Nephron progenitor cell (in vitro differentiated cells): ENCODE measurements around the gene TRAF3.

Experiments
- DNase-seq: peaks from one replicate; pipeline ENCODE4 v3.0.0; 2021
- H3K27ac Mint-ChIP-seq: 2 replicates; pipeline ENCODE4 v1.8.0; 2021; ENCODE audit warnings: mild to moderate bottlenecking, moderate library complexity, mixed read lengths
- H3K27me3 Mint-ChIP-seq: 2 replicates; pipeline ENCODE4 v1.8.0; 2021; ENCODE audit warnings: mild to moderate bottlenecking, low read depth, mixed read lengths; ENCODE audit not compliant: poor library complexity
- H3K36me3 Mint-ChIP-seq: 2 replicates; pipeline ENCODE4 v1.8.0; 2021; ENCODE audit warnings: low read depth, mixed read lengths
- H3K4me1 Mint-ChIP-seq: 2 replicates; pipeline ENCODE4 v1.8.0; 2021; ENCODE audit warnings: mixed read lengths
- H3K4me3 Mint-ChIP-seq: 2 replicates; pipeline ENCODE4 v1.8.0; 2021; ENCODE audit warnings: mild to moderate bottlenecking, moderate library complexity, mixed read lengths
- H3K9me3 Mint-ChIP-seq: 2 replicates; pipeline ENCODE4 v1.8.0; 2021; ENCODE audit warnings: mild to moderate bottlenecking, moderate library complexity, mixed read lengths
- TF ChIP-seq, protein P1 (sequence below): fragments of 200-600 bp; sonication (generic); IDR thresholded peaks from 2 replicates; pipeline ENCODE4 v1.5.0; 2021; ENCODE audit warnings: antibody characterized with exemption

The TRAF3 gene

DNA sequence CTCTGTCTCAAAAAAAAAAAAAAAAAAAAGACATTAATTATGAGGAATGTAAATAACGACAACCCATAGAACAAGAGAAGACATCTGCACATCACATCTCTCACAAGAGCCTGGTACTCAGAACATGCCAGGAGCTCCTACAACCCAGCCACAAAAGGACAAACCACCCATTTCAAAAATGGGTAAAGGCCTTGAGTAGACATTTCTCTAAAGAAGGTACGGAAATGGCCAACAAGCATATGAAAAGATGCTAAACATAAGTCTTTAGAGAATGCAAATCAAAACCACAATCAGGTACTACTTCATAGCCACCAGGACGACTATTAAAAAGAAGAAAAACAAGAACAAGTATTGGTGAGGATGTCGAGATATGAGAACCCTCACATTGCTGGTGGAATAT is 158.5 kb downstream of the TRAF3 start:
- DNase-seq: no peak
- peaks cover 19% of the 10 kb centered on the region for H3K27me3 Mint-ChIP-seq
- no peak overlapping the region for H3K4me3 Mint-ChIP-seq
- no peak overlapping the region for H3K27ac Mint-ChIP-seq
- no peaks in the 10 kb centered on the region for H3K9me3 Mint-ChIP-seq
- TF ChIP-seq, protein P1, sequence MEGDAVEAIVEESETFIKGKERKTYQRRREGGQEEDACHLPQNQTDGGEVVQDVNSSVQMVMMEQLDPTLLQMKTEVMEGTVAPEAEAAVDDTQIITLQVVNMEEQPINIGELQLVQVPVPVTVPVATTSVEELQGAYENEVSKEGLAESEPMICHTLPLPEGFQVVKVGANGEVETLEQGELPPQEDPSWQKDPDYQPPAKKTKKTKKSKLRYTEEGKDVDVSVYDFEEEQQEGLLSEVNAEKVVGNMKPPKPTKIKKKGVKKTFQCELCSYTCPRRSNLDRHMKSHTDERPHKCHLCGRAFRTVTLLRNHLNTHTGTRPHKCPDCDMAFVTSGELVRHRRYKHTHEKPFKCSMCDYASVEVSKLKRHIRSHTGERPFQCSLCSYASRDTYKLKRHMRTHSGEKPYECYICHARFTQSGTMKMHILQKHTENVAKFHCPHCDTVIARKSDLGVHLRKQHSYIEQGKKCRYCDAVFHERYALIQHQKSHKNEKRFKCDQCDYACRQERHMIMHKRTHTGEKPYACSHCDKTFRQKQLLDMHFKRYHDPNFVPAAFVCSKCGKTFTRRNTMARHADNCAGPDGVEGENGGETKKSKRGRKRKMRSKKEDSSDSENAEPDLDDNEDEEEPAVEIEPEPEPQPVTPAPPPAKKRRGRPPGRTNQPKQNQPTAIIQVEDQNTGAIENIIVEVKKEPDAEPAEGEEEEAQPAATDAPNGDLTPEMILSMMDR: no peak
- no peaks in the 10 kb centered on the region for H3K4me1 Mint-ChIP-seq
- H3K36me3 Mint-ChIP-seq: peaks cover 54% of the 10 kb centered on the region

DNA sequence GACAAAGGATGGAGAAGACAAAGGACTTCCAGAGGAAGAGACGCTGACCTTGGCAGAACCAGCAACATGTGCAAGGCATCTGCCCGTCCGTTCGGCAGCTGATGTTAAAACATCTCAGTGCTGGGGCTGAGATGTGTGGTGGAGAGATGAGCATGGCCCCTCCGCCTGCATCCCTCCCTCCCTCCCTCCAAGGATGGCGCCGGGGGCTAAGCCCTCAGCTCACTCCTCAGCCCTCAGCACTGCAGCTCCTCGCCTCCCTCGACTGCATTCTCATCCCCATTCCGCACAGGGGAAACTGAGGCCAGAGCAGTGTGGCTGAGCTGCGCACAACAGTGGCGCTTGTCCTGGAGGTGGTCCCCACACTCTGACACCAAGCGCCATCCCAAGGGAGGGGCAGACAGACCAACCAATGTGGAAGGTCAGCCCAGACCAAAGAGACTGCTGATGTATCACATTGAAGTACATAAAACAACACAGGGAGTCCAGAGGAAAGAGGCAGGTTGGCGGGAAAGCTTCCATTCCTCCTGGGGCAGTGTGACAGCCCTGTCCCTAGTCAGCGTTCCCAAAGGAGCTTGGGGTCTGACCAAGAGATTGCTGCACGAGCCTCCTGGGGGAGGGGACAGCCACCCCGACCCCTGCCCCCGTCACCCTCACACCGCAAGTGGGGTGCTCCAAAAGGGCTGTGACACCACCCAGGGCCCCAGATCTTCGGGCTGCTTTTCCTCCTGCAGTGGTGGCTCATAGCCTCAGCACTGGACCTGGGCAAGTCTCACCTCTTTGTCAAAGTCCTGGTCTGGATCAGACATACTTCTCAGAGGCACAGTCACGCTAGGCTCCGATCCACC is 160.3 kb downstream of the TRAF3 start:
- peaks cover 2% of the 10 kb centered on the region for H3K27me3 Mint-ChIP-seq
- H3K9me3 Mint-ChIP-seq: no peaks in the 10 kb centered on the region
- peaks cover 63% of the 10 kb centered on the region for H3K36me3 Mint-ChIP-seq
- TF ChIP-seq, protein P1: no peak
- H3K4me3 Mint-ChIP-seq: no peak overlapping the region
- DNase-seq: no peak
- H3K27ac Mint-ChIP-seq: no peak overlapping the region
- H3K4me1 Mint-ChIP-seq: no peaks in the 10 kb centered on the region

DNA sequence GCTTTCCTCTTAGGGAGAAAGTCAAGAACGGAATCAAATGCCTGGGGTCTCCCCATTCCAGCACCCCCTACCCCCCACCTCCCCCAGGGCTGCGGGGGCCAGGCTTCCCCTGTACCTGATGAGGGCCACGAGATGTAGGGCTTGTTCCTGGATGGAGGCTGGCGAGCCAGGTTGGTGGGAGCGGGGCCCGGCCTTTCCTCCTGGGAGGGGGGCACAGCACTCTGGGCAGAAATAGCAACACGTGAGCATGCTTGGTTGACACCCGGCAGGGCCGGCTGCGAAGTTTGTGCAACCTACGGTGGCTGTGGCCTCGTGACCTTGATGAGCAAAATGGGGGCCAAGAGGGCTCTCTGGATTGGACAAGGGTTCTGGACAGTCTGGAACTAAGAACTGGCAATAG is 160.9 kb downstream of the TRAF3 start:
- Mint-ChIP-seq H3K36me3 (peaks cover 63% of the 10 kb centered on the region), H3K4me1 (no peaks in the 10 kb centered on the region), H3K27me3 (peaks cover 2% of the 10 kb centered on the region), H3K27ac (no peak overlapping the region), H3K9me3 (no peaks in the 10 kb centered on the region), H3K4me3 (no peak overlapping the region)
- TF ChIP-seq, protein P1: no peak
- DNase-seq: no peak

DNA sequence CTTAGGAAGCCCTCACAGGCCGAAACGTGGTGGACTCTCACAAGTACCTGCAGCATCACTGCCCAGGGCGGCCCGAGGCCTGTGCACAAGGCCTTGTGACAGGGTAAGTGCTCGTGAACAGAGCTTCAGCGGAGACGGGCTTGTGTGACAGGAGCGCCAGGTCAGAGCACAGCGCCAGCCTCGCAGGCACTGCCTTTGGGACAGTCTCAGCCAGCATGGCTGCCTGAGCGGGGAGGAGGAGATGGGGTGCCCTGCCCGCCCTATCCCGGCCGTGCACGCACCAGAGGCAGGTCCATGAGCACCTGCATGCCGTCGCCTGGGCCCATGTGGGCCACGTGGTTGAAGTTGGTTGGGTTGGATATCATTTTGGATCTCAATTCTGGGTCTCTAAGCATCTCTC is 162.1 kb downstream of the TRAF3 start:
- DNase-seq: no peak
- H3K27me3 Mint-ChIP-seq: no peaks in the 10 kb centered on the region
- TF ChIP-seq, protein P1: no peak
- no peaks in the 10 kb centered on the region for H3K4me1 Mint-ChIP-seq
- H3K27ac Mint-ChIP-seq: peak overlapping the region; percentile 86
- no peaks in the 10 kb centered on the region for H3K9me3 Mint-ChIP-seq
- H3K36me3 Mint-ChIP-seq: peaks cover 59% of the 10 kb centered on the region
- H3K4me3 Mint-ChIP-seq: no peak overlapping the region

DNA sequence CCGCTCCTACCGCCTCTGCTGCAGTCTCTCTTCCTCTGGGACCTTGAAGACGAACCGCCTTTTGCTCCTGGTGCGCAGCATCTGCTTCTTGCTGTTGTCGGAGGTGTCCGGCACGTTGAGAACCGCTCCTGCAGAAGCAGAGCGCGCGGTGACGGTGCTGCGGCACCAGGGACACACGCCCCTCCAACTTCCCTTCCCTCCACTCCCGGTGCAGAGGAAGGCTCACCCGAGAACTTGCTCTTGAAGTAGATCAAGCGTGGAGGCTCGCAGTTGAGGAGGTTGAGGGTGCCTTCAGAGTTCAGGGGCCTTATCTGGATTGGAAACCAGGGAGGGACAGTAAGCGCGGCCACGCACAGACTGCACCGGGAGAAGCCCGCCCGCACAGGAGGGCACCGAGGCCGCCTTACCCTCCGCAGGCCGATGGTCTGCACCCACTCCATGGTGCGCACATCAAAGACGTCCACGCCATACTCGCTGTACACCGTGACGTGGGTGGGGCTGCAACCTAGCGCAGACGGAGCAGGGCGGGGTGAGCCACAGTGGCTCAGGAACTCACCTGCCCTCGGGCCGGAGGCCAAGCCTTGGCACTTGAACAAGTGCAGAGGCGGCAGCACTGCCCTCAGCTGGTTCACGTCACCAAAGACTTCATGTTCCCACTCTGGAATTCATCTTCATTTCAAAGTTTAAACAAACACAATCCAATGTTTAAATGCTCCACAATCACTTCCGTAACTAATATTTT is 162.7 kb downstream of the TRAF3 start:
- H3K27me3 Mint-ChIP-seq: no peaks in the 10 kb centered on the region
- H3K4me3 Mint-ChIP-seq: no peak overlapping the region
- H3K27ac Mint-ChIP-seq: peak overlapping the region; percentile 86
- no peaks in the 10 kb centered on the region for H3K4me1 Mint-ChIP-seq
- TF ChIP-seq, protein P1: no peak
- peaks cover 55% of the 10 kb centered on the region for H3K36me3 Mint-ChIP-seq
- H3K9me3 Mint-ChIP-seq: no peaks in the 10 kb centered on the region
- DNase-seq: no peak
